HL-60 (cell line): ENCODE results near the gene ATXN2.
"Not testable (repeated sequence)": the region's sequence is repeated elsewhere in the genome, so short reads cannot be mapped to it uniquely, and the experiment has no call there.

Experiments used
- DNase-seq, 2 experiments: peaks; one replicate each; pipeline ENCODE4 v3.0.0-alpha.2; 2010 to 2020; ENCODE audit warnings: low read depth in 1 of 2, low spot score in 1 of 2
- H3K27ac ChIP-seq: fragments of 250-450 bp; sonication (Bioruptor Pico); replicated peaks from 2 replicates; pipeline ENCODE4 v1.5.1; 2020; ENCODE audit warnings: mild to moderate bottlenecking, moderate library complexity
- H3K27me3 ChIP-seq: fragments of 250-450 bp; sonication (Bioruptor Pico); 2 replicates; pipeline ENCODE4 v1.5.1; 2021; ENCODE audit warnings: mild to moderate bottlenecking, moderate library complexity; ENCODE audit not compliant: insufficient read depth, poor library complexity, severe bottlenecking
- H3K4me3 ChIP-seq: replicated peaks from 2 replicates; pipeline ENCODE4 v1.5.1; 2011; ENCODE audit warnings: mild to moderate bottlenecking, control low read depth, low read length; ENCODE audit not compliant: insufficient read depth
- GABPA ChIP-seq: IDR thresholded peaks from 2 replicates; pipeline ENCODE4 v1.6.1; 2012; ENCODE audit warnings: low read depth
- POLR2AphosphoS5 ChIP-seq: IDR thresholded peaks from 2 replicates; pipeline ENCODE4 v1.6.1; 2012; ENCODE audit warnings: low read depth
- SPI1 ChIP-seq: IDR thresholded peaks from 2 replicates; pipeline ENCODE4 v1.6.1; 2012; ENCODE audit warnings: low read depth, mild to moderate bottlenecking, borderline replicate concordance
- TF ChIP-seq, protein P1 (sequence below): IDR thresholded peaks from one replicate; pipeline ENCODE4 v1.5.1; 2011; ENCODE audit warnings: low read length, control low read depth, inconsistent platforms; ENCODE audit not compliant: insufficient read depth
- TF ChIP-seq, protein P2 (sequence below): IDR thresholded peaks from 2 replicates; pipeline ENCODE4 v1.6.1; 2012; ENCODE audit warnings: low read depth; ENCODE audit not compliant: insufficient replicate concordance

Gene ATXN2

DNA sequence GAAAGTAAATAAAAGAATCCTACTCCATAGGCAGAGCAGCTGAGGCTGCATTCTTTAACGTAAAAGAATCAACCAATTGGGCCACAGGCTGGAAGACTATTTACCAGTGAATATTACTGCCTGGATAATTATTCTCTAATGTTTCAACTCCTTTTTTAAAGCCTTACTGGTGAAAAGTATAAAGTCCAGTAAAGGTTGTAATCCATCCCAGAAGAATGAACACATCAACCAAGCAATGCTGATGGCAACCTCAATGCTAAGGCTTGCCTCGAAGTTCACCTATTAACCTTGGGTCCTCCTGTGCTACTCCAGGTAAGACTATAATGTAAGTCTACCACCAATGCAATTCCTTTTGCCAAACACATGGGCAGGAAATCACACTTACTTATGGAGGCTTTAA, 77.3 kb downstream of the ATXN2 start:
- TF ChIP-seq POLR2AphosphoS5 = no peak
- no peak for TF ChIP-seq SPI1
- no peak for DNase-seq
- no peaks in the 10 kb centered on the region for H3K27me3 ChIP-seq
- H3K4me3 ChIP-seq = no peak overlapping the region
- no peak overlapping the region for H3K27ac ChIP-seq

DNA sequence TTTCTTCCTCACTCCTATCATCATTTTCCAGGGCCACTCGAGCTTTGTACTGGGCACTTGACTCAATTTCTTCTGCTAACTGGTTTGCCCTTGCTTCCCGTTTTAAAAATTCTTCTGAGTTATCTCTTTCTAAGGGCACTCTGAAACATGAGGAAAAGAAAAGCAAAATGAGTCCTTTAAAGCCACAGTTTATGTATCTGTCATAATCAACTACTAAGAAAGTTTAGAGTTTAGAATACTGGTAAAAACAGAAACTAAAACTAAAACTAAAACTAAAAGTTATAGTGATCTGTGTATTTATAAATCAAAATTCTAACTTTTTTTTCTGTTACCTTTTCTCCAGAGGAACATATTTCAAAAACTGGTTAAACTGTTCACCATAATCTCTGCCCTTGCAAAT, 79.2 kb downstream of the ATXN2 start:
- TF ChIP-seq SPI1 (no peak), POLR2AphosphoS5 (no peak), GABPA (no peak)
- TF ChIP-seq, protein P1, sequence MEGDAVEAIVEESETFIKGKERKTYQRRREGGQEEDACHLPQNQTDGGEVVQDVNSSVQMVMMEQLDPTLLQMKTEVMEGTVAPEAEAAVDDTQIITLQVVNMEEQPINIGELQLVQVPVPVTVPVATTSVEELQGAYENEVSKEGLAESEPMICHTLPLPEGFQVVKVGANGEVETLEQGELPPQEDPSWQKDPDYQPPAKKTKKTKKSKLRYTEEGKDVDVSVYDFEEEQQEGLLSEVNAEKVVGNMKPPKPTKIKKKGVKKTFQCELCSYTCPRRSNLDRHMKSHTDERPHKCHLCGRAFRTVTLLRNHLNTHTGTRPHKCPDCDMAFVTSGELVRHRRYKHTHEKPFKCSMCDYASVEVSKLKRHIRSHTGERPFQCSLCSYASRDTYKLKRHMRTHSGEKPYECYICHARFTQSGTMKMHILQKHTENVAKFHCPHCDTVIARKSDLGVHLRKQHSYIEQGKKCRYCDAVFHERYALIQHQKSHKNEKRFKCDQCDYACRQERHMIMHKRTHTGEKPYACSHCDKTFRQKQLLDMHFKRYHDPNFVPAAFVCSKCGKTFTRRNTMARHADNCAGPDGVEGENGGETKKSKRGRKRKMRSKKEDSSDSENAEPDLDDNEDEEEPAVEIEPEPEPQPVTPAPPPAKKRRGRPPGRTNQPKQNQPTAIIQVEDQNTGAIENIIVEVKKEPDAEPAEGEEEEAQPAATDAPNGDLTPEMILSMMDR = no peak
- TF ChIP-seq, protein P2, sequence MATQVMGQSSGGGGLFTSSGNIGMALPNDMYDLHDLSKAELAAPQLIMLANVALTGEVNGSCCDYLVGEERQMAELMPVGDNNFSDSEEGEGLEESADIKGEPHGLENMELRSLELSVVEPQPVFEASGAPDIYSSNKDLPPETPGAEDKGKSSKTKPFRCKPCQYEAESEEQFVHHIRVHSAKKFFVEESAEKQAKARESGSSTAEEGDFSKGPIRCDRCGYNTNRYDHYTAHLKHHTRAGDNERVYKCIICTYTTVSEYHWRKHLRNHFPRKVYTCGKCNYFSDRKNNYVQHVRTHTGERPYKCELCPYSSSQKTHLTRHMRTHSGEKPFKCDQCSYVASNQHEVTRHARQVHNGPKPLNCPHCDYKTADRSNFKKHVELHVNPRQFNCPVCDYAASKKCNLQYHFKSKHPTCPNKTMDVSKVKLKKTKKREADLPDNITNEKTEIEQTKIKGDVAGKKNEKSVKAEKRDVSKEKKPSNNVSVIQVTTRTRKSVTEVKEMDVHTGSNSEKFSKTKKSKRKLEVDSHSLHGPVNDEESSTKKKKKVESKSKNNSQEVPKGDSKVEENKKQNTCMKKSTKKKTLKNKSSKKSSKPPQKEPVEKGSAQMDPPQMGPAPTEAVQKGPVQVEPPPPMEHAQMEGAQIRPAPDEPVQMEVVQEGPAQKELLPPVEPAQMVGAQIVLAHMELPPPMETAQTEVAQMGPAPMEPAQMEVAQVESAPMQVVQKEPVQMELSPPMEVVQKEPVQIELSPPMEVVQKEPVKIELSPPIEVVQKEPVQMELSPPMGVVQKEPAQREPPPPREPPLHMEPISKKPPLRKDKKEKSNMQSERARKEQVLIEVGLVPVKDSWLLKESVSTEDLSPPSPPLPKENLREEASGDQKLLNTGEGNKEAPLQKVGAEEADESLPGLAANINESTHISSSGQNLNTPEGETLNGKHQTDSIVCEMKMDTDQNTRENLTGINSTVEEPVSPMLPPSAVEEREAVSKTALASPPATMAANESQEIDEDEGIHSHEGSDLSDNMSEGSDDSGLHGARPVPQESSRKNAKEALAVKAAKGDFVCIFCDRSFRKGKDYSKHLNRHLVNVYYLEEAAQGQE = no peak
- no peak overlapping the region for H3K27ac ChIP-seq
- H3K4me3 ChIP-seq = no peak overlapping the region
- H3K27me3 ChIP-seq = no peaks in the 10 kb centered on the region
- no peak for DNase-seq

DNA sequence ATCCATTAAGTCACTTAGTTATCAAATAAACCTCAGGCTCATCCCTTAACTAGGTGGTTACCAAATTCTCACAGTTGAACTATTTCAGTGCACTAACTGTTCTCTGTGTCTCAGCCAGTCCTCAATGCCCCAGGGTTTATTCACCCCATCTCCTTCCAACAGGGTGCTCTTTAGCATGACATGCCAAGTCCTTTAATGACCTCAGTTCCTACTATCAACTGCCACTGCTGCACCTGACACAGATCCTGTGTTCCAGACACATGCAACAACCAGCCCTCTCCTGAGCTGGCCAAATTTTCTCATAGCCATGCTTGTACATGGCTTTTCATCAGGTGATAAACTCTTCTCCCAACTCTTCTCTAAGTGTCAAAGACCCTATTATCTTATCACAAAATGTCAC, 80.0 kb downstream of the ATXN2 start:
- TF ChIP-seq, protein P1 = no peak
- TF ChIP-seq GABPA = no peak
- TF ChIP-seq, protein P2 = no peak
- no peak for TF ChIP-seq SPI1
- no peaks in the 10 kb centered on the region for H3K27me3 ChIP-seq
- DNase-seq = no peak
- H3K4me3 ChIP-seq = no peak overlapping the region
- no peak overlapping the region for H3K27ac ChIP-seq

DNA sequence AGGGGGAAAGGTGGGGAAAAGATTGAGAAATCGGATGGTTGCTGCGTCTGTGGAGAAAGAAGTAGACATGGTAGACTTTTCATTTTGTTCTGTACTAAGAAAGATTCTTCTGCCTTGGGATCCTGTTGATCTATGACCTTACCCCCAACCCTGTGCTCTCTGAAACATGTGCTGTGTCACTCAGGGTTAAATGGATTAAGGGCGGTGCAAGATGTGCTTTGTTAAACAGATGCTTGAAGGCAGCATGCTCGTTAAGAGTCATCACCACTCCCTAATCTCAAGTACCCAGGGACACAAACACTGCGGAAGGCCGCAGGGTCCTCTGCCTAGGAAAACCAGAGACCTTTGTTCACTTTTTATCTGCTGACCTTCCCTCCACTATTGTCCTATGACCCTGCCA, 91.4 kb downstream of the ATXN2 start:
- not testable (repeated sequence) for H3K27me3 ChIP-seq, DNase-seq, H3K4me3 ChIP-seq, H3K27ac ChIP-seq

DNA sequence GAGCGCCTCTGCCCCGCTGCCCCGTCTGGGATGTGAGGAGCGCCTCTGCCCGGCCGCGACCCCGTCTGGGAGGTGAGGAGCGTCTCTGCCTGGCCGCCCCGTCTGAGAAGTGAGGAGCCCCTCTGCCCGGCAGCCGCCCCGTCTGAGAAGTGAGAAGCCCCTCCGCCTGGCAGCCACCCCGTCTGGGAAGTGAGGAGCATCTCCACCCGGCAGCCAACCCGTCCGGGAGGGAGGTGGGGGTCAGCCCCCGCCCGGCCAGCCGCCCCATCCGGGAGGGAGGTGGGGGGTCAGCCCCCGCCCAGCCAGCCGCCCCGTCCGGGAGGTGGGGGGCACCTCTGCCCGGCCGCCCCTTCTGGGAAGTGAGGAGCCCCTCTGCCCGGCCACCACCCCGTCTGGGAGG, 91.9 kb downstream of the ATXN2 start:
- H3K4me3 ChIP-seq, DNase-seq, H3K27me3 ChIP-seq, H3K27ac ChIP-seq: not testable (repeated sequence)

DNA sequence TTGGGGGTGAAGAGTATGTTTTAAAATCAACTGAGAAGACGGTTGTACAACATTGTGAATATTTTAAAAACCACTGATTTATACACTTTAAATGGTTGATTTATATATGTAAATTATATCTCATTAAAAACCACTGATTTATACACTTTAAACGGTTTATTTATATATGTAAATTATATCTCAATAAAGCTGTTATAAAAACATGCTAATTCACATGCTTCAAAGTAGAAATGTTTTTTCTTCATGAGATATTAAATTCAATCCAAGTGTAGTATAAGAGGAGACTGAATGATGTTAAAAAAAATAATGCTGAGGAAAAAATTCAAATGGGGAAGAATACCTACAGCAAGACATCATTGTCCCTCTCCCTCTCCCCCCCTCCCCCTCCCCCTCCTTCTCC, 92.9 kb downstream of the ATXN2 start:
- H3K27me3 ChIP-seq = no peaks in the 10 kb centered on the region
- no peak overlapping the region for H3K4me3 ChIP-seq
- no peak for DNase-seq
- TF ChIP-seq, protein P1 = no peak
- TF ChIP-seq GABPA (no peak), POLR2AphosphoS5 (no peak), SPI1 (no peak)
- TF ChIP-seq, protein P2 = no peak
- no peak overlapping the region for H3K27ac ChIP-seq
